Upper lobe of right lung (tissue), 1 donor: ENCODE data around the gene DRGX. TPM values are rescaled to one million over a fixed set of nuclear protein-coding genes. Genes with fewer than 3 reads are reported as not detected.

Source experiments
- ATAC-seq: fragments of 200-7000 bp; cut with Tn5 transposase; one replicate; pipeline ENCODE4 v1.9.1; 2020; ENCODE audit warnings: mild to moderate bottlenecking, moderate library complexity
- DNase-seq: peaks from one replicate; pipeline ENCODE4 v3.0.0-alpha.2; 2020
- H3K27ac ChIP-seq: fragments of 200-600 bp; one replicate; pipeline ENCODE4 v1.8.0; 2022
- H3K27me3 ChIP-seq: fragments of 200-600 bp; one replicate; pipeline ENCODE4 v1.8.0; 2022; ENCODE audit warnings: mild to moderate bottlenecking
- H3K36me3 ChIP-seq: fragments of 200-600 bp; one replicate; pipeline ENCODE4 v1.8.0; 2022
- H3K4me1 ChIP-seq: fragments of 200-600 bp; one replicate; pipeline ENCODE4 v1.8.0; 2022
- H3K4me3 ChIP-seq: fragments of 200-600 bp; one replicate; pipeline ENCODE4 v1.8.0; 2022; ENCODE audit warnings: mild to moderate bottlenecking
- H3K9me3 ChIP-seq: fragments of 200-600 bp; one replicate; pipeline ENCODE4 v1.8.0; 2022
- CTCF ChIP-seq: fragments of 200-600 bp; IDR thresholded peaks from one replicate; pipeline ENCODE4 v1.8.0; 2022; ENCODE audit warnings: antibody characterized with exemption
- intact Hi-C: fragments of 100-400 bp; cut with DNase I; formaldehyde crosslinking; loops from one replicate; pipeline ENCODE4 v1.11.0; 2022
- total RNA-seq: library from RNA; stranded (reverse); fragmentation: NEBNext Ultra II Directional; extraction: Animal tissue kit (Norgen Biotek cat#: 25700); gene quantifications from one replicate; pipeline ENCODE4 v1.2.1, GENCODE V29; 2021
- donor health status: DM: no; HTN: yes; CAD: no; lungs with severe emphysema.

DRGX gene
- total RNA-seq, 1 donor from 2014 or later: not detected

GRCh38 chr10:49366460-49366859, 29.4 kb downstream of the DRGX start:
- no peak for DNase-seq
- Histone ChIP-seq H3K4me1 (peaks cover 12% of the 10 kb centered on the region), H3K27ac (no peak overlapping the region), H3K4me3 (no peak overlapping the region), H3K9me3 (no peaks in the 10 kb centered on the region), H3K27me3 (no peaks in the 10 kb centered on the region), H3K36me3 (no peaks in the 10 kb centered on the region)
- no peak for TF ChIP-seq CTCF
- no peak for ATAC-seq
- intact Hi-C loops: no loop called here

- no peak for DNase-seq
These were observed 30.0 kb downstream of the DRGX start for GRCh38 chr10:49365675-49366415.

GRCh38 chr10:49365275-49365674, 30.6 kb downstream of the DRGX start:
- Histone ChIP-seq H3K4me3 (no peak overlapping the region), H3K27me3 (no peaks in the 10 kb centered on the region), H3K27ac (no peak overlapping the region), H3K36me3 (no peaks in the 10 kb centered on the region), H3K4me1 (peaks cover 18% of the 10 kb centered on the region), H3K9me3 (no peaks in the 10 kb centered on the region)
- intact Hi-C loops: no loop called here
- TF ChIP-seq CTCF: no peak
- ATAC-seq (peak; percentile 3), DNase-seq (no peak)

More at GRCh38 chr10:49365675-49366415, 30.0 kb downstream of the DRGX start:
- no peak for TF ChIP-seq CTCF
- intact Hi-C loops: no loop called here
- H3K4me1 ChIP-seq: peaks cover 13% of the 10 kb centered on the region
- H3K9me3 ChIP-seq: no peaks in the 10 kb centered on the region
- H3K27ac ChIP-seq: no peak overlapping the region
- H3K36me3 ChIP-seq: no peaks in the 10 kb centered on the region
- H3K27me3 ChIP-seq: no peaks in the 10 kb centered on the region
- no peak for ATAC-seq
- no peak overlapping the region for H3K4me3 ChIP-seq

GRCh38 chr10:49364747-49365146, 31.1 kb downstream of the DRGX start:
- ATAC-seq (no peak), DNase-seq (no peak)
- no peaks in the 10 kb centered on the region for H3K27me3 ChIP-seq
- H3K27ac ChIP-seq: no peak overlapping the region
- no peak overlapping the region for H3K4me3 ChIP-seq
- intact Hi-C loops: no loop called here
- TF ChIP-seq CTCF: no peak
- no peaks in the 10 kb centered on the region for H3K36me3 ChIP-seq
- H3K4me1 ChIP-seq: peaks cover 24% of the 10 kb centered on the region
- no peaks in the 10 kb centered on the region for H3K9me3 ChIP-seq

- H3K9me3 ChIP-seq: no peaks in the 10 kb centered on the region
- no peak overlapping the region for H3K4me3 ChIP-seq
- H3K27ac ChIP-seq: no peak overlapping the region
- no peaks in the 10 kb centered on the region for H3K36me3 ChIP-seq
- H3K27me3 ChIP-seq: no peaks in the 10 kb centered on the region
- ATAC-seq: no peak
- no peak for DNase-seq
- peaks cover 25% of the 10 kb centered on the region for H3K4me1 ChIP-seq
- no peak for TF ChIP-seq CTCF
- intact Hi-C loops: no loop called here
These were observed 31.8 kb downstream of the DRGX start for GRCh38 chr10:49364051-49364450.
